Measurements from ENCODE around the gene FXYD7. TPM values are rescaled to one million over a fixed set of nuclear protein-coding genes. Genes with fewer than 3 reads are reported as not detected.

FXYD7 gene, protein sequence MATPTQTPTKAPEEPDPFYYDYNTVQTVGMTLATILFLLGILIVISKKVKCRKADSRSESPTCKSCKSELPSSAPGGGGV
- 35.7 and 37.6 TPM in 2 replicates for polyA plus RNA-seq
- 19.5 and 27.2 TPM in 2 replicates for polyA minus RNA-seq

DNA sequence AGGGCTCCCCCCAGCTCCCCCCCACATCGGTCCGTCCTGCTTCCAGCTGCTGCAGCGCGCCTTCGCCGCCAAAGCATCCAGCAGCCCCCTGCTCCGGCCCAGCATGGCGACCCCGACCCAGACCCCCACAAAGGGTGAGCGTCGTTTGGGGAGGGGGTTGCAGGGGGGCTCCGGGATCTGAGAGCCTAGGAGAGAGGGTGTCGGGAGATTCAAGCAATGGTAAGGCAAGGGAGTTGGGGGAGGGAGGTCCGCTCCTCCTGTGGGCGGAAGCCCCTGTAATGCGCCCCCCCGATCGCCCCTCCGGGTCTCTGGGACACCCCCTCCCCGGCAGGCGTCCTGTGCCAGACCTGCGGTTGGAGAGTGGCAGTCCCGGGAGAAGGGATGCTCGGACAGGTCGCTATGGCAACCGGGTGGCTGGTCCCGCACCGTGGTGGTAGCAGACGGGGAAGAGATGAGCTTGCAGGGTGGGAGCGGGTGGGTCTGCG, at the start of gene FXYD7:
TSS of gene FXYD7 (plus strand) at position 25 of the 485 bp plus-strand sequence. CDS start at position 104, 79 bp downstream.
- H3K4me2 ChIP-seq (ENCODE audit: low read length): peak within 1 kb of the TSS; percentile 82
- peaks cover 18% of the 10 kb centered on the region for H3K27me3 ChIP-seq (ENCODE audit: insufficient read depth, low read depth, low read length)
- H2AFZ ChIP-seq (ENCODE audit: low read depth, low read length): peak within 1 kb of the TSS; percentile 67

DNA sequence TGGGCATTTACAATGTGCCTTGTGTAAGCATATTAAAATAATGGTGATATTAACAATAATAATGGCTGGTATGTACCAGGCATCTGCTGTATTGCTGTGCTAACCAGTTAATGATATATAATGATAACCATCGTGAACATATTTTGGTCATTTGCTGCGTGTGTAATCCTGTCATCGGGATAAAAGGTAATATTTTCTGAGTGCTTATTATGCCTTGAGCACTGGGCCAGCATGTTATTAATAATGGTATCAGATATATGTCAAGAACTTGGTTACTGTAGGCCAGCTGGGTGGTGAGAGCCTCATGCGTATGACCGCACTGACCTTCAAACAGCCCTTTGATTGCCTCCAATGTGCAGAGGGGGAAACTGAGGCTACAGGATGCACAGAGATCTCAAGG, 49.6 kb upstream of the FXYD7 start:
- no peaks in the 10 kb centered on the region for H3K27me3 ChIP-seq (ENCODE audit: insufficient read depth, low read depth, low read length)
- H3K4me3 ChIP-seq (ENCODE audit: low read length): no peak overlapping the region
- no peaks in the 10 kb centered on the region for H3F3A ChIP-seq (ENCODE audit: insufficient read depth, low read length, poor library complexity, severe bottlenecking)
- H3K9me2 ChIP-seq (ENCODE audit: insufficient read depth, low read length): no peaks in the 10 kb centered on the region
- TF ChIP-seq RAD21 (conservative IDR thresholded peaks at IDR 0.05) (no peak), SMC3 (conservative IDR thresholded peaks at IDR 0.05; ENCODE audit: poor library complexity) (no peak), MXI1 (conservative IDR thresholded peaks at IDR 0.05; ENCODE audit: poor library complexity, severe bottlenecking) (no peak), POLR2AphosphoS5 (IDR thresholded peaks at IDR 0.05) (no peak), EZH2 (IDR thresholded peaks at IDR 0.05; ENCODE audit: borderline replicate concordance, insufficient read depth, low read length, poor library complexity, severe bottlenecking) (no peak), TAF1 (IDR thresholded peaks at IDR 0.05; ENCODE audit: low read depth) (no peak), EP300 (conservative IDR thresholded peaks at IDR 0.05; ENCODE audit: poor library complexity, severe bottlenecking) (no peak)
- TF ChIP-seq, protein P1, sequence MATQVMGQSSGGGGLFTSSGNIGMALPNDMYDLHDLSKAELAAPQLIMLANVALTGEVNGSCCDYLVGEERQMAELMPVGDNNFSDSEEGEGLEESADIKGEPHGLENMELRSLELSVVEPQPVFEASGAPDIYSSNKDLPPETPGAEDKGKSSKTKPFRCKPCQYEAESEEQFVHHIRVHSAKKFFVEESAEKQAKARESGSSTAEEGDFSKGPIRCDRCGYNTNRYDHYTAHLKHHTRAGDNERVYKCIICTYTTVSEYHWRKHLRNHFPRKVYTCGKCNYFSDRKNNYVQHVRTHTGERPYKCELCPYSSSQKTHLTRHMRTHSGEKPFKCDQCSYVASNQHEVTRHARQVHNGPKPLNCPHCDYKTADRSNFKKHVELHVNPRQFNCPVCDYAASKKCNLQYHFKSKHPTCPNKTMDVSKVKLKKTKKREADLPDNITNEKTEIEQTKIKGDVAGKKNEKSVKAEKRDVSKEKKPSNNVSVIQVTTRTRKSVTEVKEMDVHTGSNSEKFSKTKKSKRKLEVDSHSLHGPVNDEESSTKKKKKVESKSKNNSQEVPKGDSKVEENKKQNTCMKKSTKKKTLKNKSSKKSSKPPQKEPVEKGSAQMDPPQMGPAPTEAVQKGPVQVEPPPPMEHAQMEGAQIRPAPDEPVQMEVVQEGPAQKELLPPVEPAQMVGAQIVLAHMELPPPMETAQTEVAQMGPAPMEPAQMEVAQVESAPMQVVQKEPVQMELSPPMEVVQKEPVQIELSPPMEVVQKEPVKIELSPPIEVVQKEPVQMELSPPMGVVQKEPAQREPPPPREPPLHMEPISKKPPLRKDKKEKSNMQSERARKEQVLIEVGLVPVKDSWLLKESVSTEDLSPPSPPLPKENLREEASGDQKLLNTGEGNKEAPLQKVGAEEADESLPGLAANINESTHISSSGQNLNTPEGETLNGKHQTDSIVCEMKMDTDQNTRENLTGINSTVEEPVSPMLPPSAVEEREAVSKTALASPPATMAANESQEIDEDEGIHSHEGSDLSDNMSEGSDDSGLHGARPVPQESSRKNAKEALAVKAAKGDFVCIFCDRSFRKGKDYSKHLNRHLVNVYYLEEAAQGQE (IDR thresholded peaks at IDR 0.05; ENCODE audit: borderline replicate concordance): no peak
- TF ChIP-seq, protein P2, sequence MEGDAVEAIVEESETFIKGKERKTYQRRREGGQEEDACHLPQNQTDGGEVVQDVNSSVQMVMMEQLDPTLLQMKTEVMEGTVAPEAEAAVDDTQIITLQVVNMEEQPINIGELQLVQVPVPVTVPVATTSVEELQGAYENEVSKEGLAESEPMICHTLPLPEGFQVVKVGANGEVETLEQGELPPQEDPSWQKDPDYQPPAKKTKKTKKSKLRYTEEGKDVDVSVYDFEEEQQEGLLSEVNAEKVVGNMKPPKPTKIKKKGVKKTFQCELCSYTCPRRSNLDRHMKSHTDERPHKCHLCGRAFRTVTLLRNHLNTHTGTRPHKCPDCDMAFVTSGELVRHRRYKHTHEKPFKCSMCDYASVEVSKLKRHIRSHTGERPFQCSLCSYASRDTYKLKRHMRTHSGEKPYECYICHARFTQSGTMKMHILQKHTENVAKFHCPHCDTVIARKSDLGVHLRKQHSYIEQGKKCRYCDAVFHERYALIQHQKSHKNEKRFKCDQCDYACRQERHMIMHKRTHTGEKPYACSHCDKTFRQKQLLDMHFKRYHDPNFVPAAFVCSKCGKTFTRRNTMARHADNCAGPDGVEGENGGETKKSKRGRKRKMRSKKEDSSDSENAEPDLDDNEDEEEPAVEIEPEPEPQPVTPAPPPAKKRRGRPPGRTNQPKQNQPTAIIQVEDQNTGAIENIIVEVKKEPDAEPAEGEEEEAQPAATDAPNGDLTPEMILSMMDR (IDR thresholded peaks at IDR 0.05; ENCODE audit: poor library complexity, severe bottlenecking): no peak
- no peak overlapping the region for H3K27ac ChIP-seq (ENCODE audit: low read length)
- no peaks in the 10 kb centered on the region for H3K9me3 ChIP-seq (ENCODE audit: low read length)
- H3K4me2 ChIP-seq (ENCODE audit: low read length): no peak overlapping the region
- H3K79me2 ChIP-seq (replicated peaks; ENCODE audit: insufficient read depth, low read length): no peaks in the 10 kb centered on the region
- no peaks in the 10 kb centered on the region for H3K36me3 ChIP-seq (ENCODE audit: insufficient read depth, low read length)
- H2AFZ ChIP-seq (ENCODE audit: low read depth, low read length): no peak overlapping the region
- H3K9ac ChIP-seq (ENCODE audit: low read length): no peak overlapping the region
- H4K20me1 ChIP-seq (ENCODE audit: insufficient read depth): no peaks in the 10 kb centered on the region

More for the DNA sequence above, at the start of gene FXYD7:
- Histone ChIP-seq H3F3A (ENCODE audit: insufficient read depth, low read length, poor library complexity, severe bottlenecking) (peaks cover 6% of the 10 kb centered on the region), H3K4me3 (ENCODE audit: low read length) (peak within 1 kb of the TSS; percentile 93), H3K79me2 (replicated peaks; ENCODE audit: insufficient read depth, low read length) (no peaks in the 10 kb centered on the region), H3K9me2 (ENCODE audit: insufficient read depth, low read length) (no peaks in the 10 kb centered on the region), H3K9ac (ENCODE audit: low read length) (peak within 1 kb of the TSS; percentile 81), H3K36me3 (ENCODE audit: insufficient read depth, low read length) (no peaks in the 10 kb centered on the region), H3K27ac (ENCODE audit: low read length) (peak within 1 kb of the TSS; percentile 68), H4K20me1 (ENCODE audit: insufficient read depth) (no peaks in the 10 kb centered on the region), H3K9me3 (ENCODE audit: low read length) (no peaks in the 10 kb centered on the region)
- no peak for TF ChIP-seq SMC3 (conservative IDR thresholded peaks at IDR 0.05; ENCODE audit: poor library complexity)
- peak; percentile 5 for TF ChIP-seq POLR2AphosphoS5 (IDR thresholded peaks at IDR 0.05)
- TF ChIP-seq, protein P1 (IDR thresholded peaks at IDR 0.05; ENCODE audit: borderline replicate concordance): peak; percentile 28
- TF ChIP-seq EZH2 (IDR thresholded peaks at IDR 0.05; ENCODE audit: borderline replicate concordance, insufficient read depth, low read length, poor library complexity, severe bottlenecking): no peak
- TF ChIP-seq, protein P2 (IDR thresholded peaks at IDR 0.05; ENCODE audit: poor library complexity, severe bottlenecking): no peak
- peak; percentile 21 for TF ChIP-seq MXI1 (conservative IDR thresholded peaks at IDR 0.05; ENCODE audit: poor library complexity, severe bottlenecking)
- TF ChIP-seq EP300 (conservative IDR thresholded peaks at IDR 0.05; ENCODE audit: poor library complexity, severe bottlenecking): no peak
- TF ChIP-seq TAF1 (IDR thresholded peaks at IDR 0.05; ENCODE audit: low read depth): peak; percentile 43
- TF ChIP-seq RAD21 (conservative IDR thresholded peaks at IDR 0.05): no peak

Measured in neural cell (in vitro differentiated cells).